ENCODE measurements around the gene CHCHD6.

CHCHD6 gene

GRCh38 chr3:126891141-126891540, 187.1 kb downstream of the CHCHD6 start:
- no peak for DNase-seq (ENCODE audit: low read depth in 2 of 3, low spot score in 1 of 3)

DNA sequence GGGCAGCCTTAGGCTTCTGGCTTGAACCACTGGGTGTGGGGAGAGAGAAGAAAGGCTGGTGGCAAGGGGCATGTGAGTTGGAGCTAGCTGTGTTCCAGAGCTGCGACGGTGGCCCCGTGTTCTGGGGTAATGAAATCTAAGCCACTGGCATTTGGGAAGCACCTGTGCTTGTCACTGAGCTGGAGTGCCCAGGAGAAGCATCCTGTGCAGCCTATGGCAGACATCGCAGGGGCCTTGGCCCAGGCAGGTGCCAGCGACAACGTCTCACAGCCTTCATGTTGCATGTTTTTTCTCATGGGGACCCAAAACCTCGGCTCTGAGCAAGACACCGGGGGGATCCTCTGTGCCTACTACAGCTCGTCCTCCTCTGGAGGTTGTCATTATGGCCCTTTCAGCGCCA, 187.8 kb downstream of the CHCHD6 start:
- DNase-seq (ENCODE audit: low read depth in 2 of 3, low spot score in 1 of 3) = no peak

GRCh38 chr3:126893651-126894050, 189.6 kb downstream of the CHCHD6 start:
- no peak for DNase-seq (ENCODE audit: low read depth in 2 of 3, low spot score in 1 of 3)

DNA sequence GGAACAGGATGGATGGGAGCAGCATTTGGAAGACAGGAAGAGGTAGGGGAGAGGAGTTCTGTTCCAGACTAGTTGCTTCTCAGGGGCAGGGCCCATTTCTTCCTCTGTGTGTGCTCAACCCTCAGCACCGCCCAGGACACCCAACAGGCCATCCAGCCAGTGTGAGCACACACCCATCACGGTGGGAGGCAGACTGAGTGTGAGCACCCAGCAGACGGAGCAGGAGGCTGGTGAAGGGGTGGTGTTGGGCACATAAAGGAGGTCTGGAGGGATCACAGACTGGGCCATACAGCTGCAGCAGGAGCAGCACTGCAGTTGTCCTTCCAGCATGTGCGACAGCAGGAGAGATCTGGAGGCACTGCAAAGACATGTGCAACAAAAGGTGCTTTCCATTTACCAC, 190.4 kb downstream of the CHCHD6 start:
- DNase-seq (ENCODE audit: low read depth in 2 of 3, low spot score in 1 of 3) = no peak

GRCh38 chr3:126895178-126896066, 191.4 kb downstream of the CHCHD6 start:
- DNase-seq (ENCODE audit: low read depth in 2 of 3, low spot score in 1 of 3) = no peak

DNA sequence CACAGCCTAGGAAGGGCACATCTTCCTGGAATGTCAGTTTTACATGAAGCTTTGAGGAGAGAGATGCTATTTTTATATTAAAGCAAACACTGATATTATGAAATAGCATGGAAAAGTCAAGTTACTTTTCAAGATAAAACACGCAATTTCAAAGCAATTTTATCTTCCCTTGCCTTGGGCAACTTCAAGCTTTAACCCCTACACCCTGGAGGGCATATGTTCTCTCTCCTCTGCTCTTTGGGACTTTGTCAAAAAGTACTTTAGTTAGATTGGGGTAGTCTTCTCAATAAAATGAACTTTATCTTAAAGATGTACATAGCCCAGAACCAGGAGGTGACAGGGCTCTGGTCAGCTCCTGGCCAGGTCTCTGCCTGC, 192.0 kb downstream of the CHCHD6 start:
- DNase-seq (ENCODE audit: low read depth in 2 of 3, low spot score in 1 of 3) = no peak

DNA sequence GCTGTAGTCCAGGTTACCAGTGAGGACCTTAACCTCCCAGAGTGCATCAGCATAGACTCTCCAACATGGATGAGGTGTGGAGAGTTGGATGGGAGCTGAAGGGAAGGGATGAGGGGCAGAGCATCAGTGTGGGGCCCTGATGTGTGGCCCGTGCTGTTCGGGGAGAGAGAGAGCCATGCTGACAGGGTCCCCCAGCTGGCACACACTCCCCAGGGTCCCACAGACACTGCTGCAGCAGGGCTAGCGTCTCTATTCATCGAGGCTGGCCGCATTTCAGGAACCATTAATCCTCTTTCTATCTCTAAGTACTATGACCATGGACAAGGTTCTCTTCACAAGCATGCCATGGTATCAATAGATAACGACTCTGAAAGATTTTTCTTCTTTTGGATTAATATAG, 192.9 kb downstream of the CHCHD6 start:
- no peak for DNase-seq (ENCODE audit: low read depth in 2 of 3, low spot score in 1 of 3)

DNA sequence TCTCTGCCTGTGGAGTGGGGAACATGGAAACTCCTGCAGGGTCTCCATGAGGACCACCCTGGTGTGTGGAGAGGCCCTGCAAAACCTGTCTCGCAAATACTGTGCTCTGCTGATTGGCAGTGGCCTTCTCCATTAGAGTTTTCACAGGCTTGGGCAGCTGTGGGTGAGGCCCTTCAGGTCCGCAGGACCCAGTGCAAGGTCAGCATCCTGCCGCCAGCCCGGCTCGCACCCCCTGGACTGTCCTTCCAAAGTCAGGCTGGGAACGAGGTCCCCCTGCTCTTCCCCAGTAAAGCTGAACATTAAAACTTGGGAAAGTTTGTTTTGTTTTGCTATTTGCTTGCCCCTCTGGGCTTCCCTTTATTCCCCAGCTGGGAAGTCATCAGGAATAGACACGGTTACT, 193.9 kb downstream of the CHCHD6 start:
- no peak for DNase-seq (ENCODE audit: low read depth in 2 of 3, low spot score in 1 of 3)

DNA sequence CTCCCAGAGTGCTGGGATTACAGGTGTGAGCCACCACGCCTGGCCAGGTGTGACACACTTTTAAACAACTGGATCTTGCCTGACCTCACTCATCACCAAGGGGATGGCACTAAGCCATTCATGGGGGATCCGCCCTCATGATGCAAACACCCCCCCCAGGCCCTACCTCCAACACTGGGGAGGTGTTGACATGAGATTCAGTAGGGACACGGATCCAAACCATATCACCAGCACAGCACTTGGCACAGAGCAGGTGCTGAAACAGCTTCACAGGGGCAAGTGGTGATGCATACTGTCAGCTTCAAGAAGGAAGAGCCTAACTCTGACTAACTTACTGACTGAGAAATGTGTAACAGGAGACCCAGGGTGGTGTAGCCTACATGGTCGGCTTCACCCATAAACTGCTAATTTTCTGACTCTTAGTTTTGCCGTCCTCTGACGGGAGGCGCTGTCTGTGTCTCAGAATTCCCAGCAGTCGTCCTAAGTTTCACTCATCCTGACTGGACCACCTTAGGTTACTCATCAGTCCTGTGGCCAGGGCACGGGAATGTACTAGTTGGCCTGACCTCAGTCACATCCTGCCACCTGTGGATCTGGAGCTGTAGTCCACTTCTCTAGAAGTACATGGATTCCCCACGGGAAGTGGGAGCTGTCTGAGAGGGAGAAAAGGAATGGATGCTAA, 197.0 kb downstream of the CHCHD6 start:
- no peak for DNase-seq (ENCODE audit: low read depth in 2 of 3, low spot score in 1 of 3)

DNA sequence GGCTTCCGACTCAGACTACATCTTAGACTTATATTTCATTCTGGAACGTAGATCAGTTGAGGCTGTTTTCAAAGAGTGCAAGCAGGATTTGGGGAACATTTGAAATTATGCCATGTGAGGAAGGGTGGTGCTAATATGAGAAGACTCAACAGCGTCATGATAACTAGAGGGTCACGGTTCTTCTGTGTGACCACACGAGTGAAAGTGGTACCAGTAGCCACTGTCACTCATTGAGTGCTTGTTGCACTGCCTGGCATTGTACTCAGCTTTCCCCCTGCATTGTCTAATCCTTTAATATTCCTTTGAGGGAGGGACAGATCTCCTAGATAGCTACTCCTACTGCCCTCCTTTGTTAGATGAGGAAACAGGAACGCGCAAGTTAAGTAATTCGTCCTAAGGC, 197.6 kb downstream of the CHCHD6 start:
- no peak for DNase-seq (ENCODE audit: low read depth in 2 of 3, low spot score in 1 of 3)

DNA sequence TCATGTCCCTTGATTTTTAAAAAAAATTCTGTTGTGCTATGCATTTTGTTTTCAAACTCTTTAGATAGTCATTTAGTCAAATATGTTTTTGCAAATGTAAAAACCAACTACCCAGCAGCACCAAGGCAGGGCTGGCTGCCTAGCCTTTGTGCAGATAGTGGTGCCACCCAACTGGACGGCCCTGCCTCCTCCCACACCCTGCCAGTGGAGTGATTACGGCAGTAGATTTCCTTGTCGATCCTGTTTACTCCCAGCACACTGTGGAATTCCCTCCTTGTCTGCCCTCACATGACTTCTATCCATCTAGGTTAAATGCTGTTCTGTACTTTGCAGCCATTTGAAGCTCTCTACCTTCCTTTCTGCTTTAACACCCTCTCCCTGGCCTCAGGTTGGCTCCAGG, 199.5 kb downstream of the CHCHD6 start:
- no peak for DNase-seq (ENCODE audit: low read depth in 2 of 3, low spot score in 1 of 3)

DNA sequence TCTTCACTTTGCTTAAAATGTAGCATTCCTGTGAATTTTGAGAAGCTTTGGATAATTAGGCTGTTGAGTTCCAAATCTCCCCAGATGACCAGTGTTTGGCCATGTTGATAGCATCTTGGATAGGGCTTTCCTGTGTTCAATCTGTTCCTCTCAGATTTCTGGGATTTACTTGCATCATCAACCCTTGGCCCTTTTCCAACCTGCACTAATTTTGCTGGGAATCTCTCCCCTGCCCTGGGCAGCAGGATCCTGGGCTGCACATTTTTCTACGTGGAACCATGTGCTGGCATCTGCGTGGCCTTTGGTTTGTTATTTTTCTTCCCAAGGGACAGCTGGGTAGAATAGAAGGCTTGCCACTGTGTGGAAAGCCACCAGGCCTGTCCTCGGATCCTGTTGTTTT, 203.5 kb downstream of the CHCHD6 start:
- DNase-seq (ENCODE audit: low read depth in 2 of 3, low spot score in 1 of 3) = no peak

DNA sequence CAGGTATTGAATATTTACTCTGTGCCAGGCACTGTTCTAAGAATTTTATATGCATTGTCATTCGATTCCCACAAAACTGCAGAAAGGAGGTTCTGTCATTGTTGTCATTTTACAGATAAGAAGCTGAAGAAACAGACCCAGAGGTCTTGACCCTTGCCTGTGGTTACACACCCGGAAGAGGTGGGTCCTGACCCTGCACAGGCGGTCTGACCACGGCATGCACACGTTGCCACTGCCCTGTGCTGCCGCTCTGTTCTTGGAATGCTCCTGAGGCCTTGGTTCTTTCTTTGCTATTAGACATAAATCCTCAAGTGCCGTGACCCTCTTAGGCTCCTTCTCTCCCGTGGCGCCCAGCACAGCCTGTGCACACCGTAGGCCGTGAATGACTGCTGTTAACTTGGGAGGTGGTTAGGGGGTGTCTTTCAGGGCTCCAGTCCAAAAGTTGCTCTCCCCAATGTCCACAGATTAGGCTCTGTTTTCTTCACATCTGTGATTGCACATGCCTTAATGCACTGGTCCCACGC, 204.8 kb downstream of the CHCHD6 start:
- DNase-seq (ENCODE audit: low read depth in 2 of 3, low spot score in 1 of 3) = no peak

DNA sequence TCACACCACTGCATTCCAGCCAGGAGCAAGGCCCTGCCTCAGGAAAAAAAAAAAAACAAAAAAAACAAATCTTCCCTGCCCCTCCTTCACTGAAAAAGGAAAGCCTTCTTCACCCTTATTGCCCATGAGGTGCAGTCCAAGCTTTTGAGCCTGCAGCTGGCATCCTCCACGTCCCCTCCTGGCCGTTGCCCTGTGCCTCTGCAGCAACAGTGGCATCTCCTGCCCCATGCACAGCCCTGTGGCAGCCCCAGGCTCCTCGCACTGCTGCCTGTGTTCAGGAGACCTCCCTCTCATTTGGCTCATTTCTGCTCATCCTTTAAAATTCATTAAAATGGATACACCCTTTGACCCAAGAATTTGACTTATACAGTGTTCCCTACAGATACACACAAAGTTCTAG, 206.2 kb downstream of the CHCHD6 start:
- DNase-seq (ENCODE audit: low read depth in 2 of 3, low spot score in 1 of 3) = no peak

GRCh38 chr3:126911162-126912026, 207.4 kb downstream of the CHCHD6 start:
- DNase-seq (ENCODE audit: low read depth in 2 of 3, low spot score in 1 of 3) = peak; percentile 47 to 62 (median 52)

GRCh38 chr3:126912027-126912422, 208.0 kb downstream of the CHCHD6 start:
- no peak for DNase-seq (ENCODE audit: low read depth in 2 of 3, low spot score in 1 of 3)

DNA sequence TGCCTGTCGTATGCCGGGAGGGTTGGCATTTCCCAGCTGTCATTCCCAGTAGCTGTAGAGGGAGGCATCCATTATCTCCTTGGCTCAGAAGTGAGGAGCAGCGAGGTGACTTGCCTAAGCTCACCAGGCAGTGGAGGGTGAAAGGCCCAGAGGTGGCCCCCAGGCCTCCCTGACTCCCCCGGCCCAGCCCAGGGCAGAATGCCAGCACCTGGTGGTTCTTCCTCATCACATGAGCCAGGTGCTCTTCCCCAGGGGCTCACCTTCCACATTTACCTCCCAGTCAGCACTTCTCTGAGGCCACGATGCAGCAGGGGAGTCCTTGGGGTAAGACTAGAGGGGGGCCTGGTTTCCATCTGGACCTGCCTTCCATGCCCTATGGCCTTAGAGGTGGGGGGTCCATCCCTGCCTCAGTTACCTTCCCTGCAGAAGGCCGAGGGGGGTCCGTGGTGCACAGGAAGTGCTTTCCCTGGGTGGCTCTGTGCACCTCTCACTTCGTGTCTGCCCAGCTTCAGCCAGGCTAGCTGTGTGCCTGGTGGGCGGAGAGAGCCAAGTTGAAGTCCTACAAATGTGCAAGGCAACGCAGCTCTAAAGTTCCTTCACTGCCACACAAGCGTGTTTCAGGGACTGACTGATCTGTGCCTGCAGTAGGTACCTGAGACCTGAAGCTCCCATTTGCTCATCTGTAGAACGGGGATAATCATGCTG, 208.6 kb downstream of the CHCHD6 start:
- DNase-seq (ENCODE audit: low read depth in 2 of 3, low spot score in 1 of 3) = no peak

DNA sequence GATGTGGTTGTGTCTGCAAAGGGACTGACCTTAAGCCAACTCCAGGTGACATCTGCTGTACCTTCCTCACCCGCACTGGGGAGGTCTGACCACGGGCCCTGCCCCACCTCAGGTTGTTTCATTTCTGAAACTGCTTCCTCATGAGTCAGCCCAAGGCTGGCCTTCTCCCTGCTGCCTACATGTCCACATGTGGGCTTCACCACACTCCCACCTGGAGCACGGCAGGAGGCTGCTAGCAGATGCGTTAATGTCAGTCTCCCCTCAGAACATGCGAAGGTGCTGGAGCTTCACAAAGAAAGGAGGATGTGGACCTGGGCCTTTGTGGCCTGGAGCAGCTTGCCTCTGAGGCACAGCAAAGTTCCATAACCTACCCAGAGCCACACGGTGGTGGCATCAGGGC, 209.5 kb downstream of the CHCHD6 start:
- no peak for DNase-seq (ENCODE audit: low read depth in 2 of 3, low spot score in 1 of 3)

GRCh38 chr3:126914226-126914625, 210.2 kb downstream of the CHCHD6 start:
- DNase-seq (ENCODE audit: low read depth in 2 of 3, low spot score in 1 of 3) = no peak

- no peak for DNase-seq (ENCODE audit: low read depth in 2 of 3, low spot score in 1 of 3)
These were observed 211.0 kb downstream of the CHCHD6 start for GRCh38 chr3:126915015-126915414.

GRCh38 chr3:126916546-126916945, 212.5 kb downstream of the CHCHD6 start:
- no peak for DNase-seq (ENCODE audit: low read depth in 2 of 3, low spot score in 1 of 3)
